ENCODE results near the gene BCO2.

DNA sequence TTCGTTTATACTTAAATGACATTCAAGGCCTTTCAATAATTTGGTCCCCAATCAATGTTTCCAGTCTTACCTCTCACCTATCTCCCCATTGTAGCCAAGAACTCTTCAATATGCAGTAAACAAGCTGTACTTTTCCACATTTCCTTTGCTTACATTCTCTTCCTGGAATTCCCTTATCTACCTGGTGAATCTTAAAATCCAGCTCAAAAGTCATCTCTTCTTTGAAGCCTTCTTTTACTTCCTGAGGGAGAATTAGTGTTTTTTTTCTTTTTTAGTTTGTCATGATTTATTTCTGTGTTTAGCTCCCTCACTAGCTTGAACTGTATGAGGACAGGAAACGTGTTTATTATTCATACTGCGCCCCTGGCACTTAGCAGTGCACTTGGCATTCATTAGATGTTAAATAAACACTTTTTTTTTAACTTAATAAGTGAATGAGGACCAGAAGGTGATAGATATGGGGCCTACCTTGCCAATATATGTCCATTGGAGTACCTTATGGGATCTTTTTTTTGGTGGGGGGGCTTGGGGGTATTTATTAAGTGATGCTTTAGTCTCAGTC, 46.0 kb downstream of the BCO2 start:
- TF ChIP-seq POLR2AphosphoS5 (IDR thresholded peaks at IDR 0.05; ENCODE audit: low read depth) (no peak), EZH2 (IDR thresholded peaks at IDR 0.05; ENCODE audit: low read depth, unreplicated experiment) (no peak), CREB1 (CRISPR knock-in tag; IDR thresholded peaks at IDR 0.05; ENCODE audit: low read depth) (no peak), ZNF331 (CRISPR knock-in tag; IDR thresholded peaks at IDR 0.05; ENCODE audit: low read depth) (no peak), EZH2phosphoT487 (IDR thresholded peaks at IDR 0.05; ENCODE audit: unreplicated experiment) (no peak), NANOG (IDR thresholded peaks at IDR 0.05; ENCODE audit: borderline replicate concordance) (no peak), ZNF114 (CRISPR knock-in tag; IDR thresholded peaks at IDR 0.05) (no peak), ETS1 (IDR thresholded peaks at IDR 0.05) (no peak), STAT1 (IDR thresholded peaks at IDR 0.05; ENCODE audit: unreplicated experiment) (no peak), JUNB (IDR thresholded peaks at IDR 0.05; ENCODE audit: unreplicated experiment) (no peak)
- TF ChIP-seq, protein P1, sequence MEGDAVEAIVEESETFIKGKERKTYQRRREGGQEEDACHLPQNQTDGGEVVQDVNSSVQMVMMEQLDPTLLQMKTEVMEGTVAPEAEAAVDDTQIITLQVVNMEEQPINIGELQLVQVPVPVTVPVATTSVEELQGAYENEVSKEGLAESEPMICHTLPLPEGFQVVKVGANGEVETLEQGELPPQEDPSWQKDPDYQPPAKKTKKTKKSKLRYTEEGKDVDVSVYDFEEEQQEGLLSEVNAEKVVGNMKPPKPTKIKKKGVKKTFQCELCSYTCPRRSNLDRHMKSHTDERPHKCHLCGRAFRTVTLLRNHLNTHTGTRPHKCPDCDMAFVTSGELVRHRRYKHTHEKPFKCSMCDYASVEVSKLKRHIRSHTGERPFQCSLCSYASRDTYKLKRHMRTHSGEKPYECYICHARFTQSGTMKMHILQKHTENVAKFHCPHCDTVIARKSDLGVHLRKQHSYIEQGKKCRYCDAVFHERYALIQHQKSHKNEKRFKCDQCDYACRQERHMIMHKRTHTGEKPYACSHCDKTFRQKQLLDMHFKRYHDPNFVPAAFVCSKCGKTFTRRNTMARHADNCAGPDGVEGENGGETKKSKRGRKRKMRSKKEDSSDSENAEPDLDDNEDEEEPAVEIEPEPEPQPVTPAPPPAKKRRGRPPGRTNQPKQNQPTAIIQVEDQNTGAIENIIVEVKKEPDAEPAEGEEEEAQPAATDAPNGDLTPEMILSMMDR (conservative IDR thresholded peaks at IDR 0.05; ENCODE audit: low read depth in 2 of 2) = no peak
- TF ChIP-seq, protein P2, sequence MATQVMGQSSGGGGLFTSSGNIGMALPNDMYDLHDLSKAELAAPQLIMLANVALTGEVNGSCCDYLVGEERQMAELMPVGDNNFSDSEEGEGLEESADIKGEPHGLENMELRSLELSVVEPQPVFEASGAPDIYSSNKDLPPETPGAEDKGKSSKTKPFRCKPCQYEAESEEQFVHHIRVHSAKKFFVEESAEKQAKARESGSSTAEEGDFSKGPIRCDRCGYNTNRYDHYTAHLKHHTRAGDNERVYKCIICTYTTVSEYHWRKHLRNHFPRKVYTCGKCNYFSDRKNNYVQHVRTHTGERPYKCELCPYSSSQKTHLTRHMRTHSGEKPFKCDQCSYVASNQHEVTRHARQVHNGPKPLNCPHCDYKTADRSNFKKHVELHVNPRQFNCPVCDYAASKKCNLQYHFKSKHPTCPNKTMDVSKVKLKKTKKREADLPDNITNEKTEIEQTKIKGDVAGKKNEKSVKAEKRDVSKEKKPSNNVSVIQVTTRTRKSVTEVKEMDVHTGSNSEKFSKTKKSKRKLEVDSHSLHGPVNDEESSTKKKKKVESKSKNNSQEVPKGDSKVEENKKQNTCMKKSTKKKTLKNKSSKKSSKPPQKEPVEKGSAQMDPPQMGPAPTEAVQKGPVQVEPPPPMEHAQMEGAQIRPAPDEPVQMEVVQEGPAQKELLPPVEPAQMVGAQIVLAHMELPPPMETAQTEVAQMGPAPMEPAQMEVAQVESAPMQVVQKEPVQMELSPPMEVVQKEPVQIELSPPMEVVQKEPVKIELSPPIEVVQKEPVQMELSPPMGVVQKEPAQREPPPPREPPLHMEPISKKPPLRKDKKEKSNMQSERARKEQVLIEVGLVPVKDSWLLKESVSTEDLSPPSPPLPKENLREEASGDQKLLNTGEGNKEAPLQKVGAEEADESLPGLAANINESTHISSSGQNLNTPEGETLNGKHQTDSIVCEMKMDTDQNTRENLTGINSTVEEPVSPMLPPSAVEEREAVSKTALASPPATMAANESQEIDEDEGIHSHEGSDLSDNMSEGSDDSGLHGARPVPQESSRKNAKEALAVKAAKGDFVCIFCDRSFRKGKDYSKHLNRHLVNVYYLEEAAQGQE (IDR thresholded peaks at IDR 0.05; ENCODE audit: unreplicated experiment) = no peak
- TF ChIP-seq, protein P3, sequence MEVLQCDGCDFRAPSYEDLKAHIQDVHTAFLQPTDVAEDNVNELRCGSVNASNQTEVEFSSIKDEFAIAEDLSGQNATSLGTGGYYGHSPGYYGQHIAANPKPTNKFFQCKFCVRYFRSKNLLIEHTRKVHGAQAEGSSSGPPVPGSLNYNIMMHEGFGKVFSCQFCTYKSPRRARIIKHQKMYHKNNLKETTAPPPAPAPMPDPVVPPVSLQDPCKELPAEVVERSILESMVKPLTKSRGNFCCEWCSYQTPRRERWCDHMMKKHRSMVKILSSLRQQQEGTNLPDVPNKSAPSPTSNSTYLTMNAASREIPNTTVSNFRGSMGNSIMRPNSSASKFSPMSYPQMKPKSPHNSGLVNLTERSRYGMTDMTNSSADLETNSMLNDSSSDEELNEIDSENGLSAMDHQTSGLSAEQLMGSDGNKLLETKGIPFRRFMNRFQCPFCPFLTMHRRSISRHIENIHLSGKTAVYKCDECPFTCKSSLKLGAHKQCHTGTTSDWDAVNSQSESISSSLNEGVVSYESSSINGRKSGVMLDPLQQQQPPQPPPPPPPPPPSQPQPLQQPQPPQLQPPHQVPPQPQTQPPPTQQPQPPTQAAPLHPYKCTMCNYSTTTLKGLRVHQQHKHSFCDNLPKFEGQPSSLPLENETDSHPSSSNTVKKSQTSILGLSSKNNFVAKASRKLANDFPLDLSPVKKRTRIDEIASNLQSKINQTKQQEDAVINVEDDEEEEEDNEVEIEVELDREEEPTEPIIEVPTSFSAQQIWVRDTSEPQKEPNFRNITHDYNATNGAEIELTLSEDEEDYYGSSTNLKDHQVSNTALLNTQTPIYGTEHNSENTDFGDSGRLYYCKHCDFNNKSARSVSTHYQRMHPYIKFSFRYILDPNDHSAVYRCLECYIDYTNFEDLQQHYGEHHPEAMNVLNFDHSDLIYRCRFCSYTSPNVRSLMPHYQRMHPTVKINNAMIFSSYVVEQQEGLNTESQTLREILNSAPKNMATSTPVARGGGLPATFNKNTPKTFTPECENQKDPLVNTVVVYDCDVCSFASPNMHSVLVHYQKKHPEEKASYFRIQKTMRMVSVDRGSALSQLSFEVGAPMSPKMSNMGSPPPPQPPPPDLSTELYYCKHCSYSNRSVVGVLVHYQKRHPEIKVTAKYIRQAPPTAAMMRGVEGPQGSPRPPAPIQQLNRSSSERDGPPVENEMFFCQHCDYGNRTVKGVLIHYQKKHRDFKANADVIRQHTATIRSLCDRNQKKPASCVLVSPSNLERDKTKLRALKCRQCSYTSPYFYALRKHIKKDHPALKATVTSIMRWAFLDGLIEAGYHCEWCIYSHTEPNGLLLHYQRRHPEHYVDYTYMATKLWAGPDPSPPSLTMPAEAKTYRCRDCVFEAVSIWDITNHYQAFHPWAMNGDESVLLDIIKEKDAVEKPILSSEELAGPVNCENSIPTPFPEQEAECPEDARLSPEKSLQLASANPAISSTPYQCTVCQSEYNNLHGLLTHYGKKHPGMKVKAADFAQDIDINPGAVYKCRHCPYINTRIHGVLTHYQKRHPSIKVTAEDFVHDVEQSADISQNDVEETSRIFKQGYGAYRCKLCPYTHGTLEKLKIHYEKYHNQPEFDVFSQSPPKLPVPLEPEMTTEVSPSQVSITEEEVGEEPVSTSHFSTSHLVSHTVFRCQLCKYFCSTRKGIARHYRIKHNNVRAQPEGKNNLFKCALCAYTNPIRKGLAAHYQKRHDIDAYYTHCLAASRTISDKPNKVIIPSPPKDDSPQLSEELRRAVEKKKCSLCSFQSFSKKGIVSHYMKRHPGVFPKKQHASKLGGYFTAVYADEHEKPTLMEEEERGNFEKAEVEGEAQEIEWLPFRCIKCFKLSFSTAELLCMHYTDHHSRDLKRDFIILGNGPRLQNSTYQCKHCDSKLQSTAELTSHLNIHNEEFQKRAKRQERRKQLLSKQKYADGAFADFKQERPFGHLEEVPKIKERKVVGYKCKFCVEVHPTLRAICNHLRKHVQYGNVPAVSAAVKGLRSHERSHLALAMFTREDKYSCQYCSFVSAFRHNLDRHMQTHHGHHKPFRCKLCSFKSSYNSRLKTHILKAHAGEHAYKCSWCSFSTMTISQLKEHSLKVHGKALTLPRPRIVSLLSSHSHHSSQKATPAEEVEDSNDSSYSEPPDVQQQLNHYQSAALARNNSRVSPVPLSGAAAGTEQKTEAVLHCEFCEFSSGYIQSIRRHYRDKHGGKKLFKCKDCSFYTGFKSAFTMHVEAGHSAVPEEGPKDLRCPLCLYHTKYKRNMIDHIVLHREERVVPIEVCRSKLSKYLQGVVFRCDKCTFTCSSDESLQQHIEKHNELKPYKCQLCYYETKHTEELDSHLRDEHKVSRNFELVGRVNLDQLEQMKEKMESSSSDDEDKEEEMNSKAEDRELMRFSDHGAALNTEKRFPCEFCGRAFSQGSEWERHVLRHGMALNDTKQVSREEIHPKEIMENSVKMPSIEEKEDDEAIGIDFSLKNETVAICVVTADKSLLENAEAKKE (CRISPR knock-in tag; IDR thresholded peaks at IDR 0.05) = no peak

All from GM23338 (cell line).